PFSK-1 (cell line): Measurements from ENCODE around the gene METTL26.

Source experiments
- REST ChIP-seq, 2 experiments: IDR thresholded peaks; 2 replicates each; pipeline versions ENCODE4 v1.6.1 to v1.8.0; 2011 to 2012; ENCODE audit warnings: low read depth in 2 of 2, low read length in 2 of 2, control low read depth in 1 of 2, inconsistent platforms in 1 of 2, mild to moderate bottlenecking in 1 of 2, moderate library complexity in 1 of 2; ENCODE audit not compliant: insufficient read depth in 1 of 2
- TAF1 ChIP-seq: IDR thresholded peaks from 2 replicates; pipeline ENCODE4 v1.6.1; 2012; ENCODE audit warnings: low read length, control low read depth, borderline replicate concordance; ENCODE audit not compliant: insufficient read depth

- no peak for TF ChIP-seq TAF1
- no peak for TF ChIP-seq REST (IDR thresholded peaks at IDR 0.05; ENCODE audit: insufficient read depth in 1 of 2, low read depth in 2 of 2, low read length in 2 of 2)
These were observed 1.2 kb upstream of the METTL26 start for GRCh38 chr16:637081-638018.
